GM18502 (cell line): ENCODE measurements around the gene LZTFL1.

Source experiments
- ATAC-seq: cut with Tn5 transposase; IDR thresholded peaks from one replicate; pipeline ENCODE4 v1.9.1; 2021; ENCODE audit warnings: mild to moderate bottlenecking; ENCODE audit not compliant: unreplicated experiment, poor library complexity

Gene LZTFL1

DNA sequence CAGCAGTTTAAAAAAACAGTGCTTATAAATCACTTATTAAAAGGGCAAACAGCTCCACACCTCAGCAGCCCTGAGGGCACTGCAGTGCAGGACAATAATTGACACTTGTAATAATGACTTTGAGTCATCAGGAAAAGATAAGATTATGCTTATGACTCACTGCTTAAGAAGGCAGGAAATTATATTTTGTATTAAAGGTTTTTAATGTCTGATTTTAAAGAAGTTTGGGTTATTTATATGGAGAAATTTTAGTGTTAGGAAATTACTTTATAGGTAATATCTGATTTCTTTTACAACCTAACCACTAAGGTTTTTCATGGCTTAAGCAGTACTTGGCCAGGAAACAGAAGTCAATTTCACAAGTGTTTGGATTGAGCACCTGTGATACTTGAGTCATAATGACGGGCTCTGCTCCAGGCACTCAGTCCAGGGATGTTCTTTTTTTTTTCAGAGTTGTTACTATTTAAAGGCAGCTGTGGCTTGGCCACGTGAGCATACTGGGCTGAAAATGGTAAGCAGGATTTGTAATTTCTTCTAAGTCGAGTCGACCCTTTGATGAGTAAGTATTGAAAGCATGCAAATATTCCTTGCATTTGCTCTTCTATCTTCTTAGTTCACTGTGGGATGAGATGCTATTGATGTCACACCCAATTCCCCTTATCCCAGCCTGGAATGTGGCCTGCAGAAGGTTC is 23.9 kb downstream of the LZTFL1 start:
- ATAC-seq = no peak

DNA sequence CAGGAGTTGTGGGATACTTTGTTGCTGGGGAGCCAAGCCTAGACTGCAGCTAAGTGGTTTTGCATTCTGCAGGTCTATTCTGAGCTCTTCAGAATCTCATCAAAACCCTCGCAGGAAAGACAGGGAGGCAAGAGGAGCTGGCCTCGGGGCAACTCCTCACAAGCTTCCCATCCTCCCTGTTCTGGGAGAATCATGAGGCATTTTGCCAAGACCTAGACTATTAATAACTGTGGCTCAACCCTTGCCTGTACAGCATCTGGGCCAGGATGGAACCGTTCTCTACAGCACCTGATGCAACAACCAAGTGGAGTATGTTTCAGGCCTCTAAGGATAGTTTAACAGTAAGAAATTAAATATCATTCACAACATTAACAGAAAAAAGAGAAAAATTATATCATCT is 25.4 kb downstream of the LZTFL1 start:
- ATAC-seq = no peak

DNA sequence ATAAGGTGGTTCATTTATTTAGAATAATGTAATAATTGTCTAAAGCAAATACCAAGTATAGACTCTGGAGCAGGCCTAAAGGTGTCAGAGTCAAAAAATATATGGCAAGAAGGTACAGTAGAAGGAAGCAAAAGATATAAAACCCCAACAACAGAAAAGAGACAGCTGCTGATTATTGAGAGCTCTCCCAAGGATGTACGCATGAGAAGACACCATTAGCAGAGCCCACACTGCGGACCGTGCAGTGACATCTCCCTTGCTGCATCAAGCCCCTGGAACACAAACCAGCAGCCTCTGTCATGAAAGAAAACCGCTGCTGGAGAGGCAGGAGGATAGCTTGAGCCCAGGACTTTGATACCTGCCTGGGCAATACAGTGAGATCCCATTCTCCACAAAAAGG is 27.6 kb downstream of the LZTFL1 start:
- ATAC-seq = no peak

DNA sequence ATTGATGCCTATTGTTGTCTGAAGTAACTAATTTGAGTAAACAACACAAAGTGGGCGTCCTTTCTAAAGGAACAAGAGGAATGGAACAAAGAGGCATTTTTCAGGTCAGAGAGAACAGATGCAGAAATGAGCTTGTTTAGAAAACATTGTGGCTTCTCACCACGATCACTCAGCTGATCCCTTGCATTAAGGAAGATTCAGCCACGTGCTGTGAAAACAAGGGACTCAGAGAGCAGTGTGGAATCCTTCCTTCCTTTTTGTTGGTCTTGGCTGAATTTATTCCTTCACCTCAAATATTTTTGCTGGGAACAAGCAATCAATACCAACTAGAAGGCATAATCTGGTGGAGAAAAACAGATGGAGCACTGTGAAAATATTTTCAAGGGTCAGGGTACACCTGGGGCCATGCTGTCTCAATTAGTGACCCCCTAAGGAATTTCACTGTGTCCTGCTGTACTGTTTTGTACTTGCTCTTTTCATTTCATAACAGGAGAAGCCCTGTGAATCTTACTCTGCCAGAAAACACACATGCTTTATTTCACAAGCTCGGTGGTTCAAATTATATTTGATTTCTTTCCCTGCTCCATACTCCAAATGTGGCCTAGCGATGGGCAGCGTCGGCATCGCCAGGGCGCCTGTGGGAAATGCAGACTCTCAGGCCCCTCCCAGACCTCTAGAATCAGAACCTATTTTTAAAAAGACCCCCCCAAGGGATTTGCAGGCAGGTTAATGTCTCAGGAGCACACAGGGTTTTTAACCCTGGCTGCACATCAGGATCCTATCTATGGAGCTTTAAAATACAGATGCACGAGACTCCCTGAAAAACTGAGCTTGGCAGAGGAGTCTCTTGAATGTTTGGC is 34.0 kb downstream of the LZTFL1 start:
- no peak for ATAC-seq

DNA sequence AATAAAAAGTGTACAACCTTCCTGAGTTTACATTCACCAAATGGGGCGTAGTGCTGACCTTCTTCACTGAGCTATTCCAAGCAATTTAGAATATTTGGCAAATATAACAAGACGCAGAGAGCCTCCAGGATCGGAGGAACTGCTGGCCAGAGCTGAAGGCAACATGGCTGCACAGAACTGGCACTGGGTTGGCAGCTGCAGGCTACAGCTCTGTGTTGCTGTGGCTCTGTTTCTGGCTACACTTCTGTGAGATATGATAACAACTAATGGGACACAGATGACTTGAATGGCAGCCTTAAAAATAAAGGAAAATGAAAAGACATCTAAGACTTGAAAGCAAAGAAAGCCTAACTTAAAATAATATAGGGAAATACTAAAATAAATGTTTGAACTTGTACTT is 34.8 kb downstream of the LZTFL1 start:
- ATAC-seq = no peak

DNA sequence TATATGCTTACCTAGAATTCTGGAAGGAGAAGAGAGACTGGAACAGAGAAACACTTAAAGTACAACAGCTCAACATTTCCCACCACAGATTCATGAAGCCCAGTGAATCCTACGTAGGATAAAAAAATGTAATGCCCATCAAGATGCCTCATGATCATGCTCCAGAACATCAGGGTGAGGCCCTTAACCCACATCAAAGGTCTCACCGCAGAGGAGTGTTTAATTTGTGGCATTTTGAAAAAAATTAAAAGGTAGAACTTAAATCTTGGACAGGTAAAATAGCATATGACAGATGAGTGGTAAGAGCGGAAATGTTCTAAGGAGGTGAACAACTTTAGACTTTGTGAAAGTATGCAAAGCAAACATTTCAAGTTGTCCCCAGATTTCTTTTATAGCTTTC is 35.8 kb downstream of the LZTFL1 start:
- ATAC-seq = no peak

DNA sequence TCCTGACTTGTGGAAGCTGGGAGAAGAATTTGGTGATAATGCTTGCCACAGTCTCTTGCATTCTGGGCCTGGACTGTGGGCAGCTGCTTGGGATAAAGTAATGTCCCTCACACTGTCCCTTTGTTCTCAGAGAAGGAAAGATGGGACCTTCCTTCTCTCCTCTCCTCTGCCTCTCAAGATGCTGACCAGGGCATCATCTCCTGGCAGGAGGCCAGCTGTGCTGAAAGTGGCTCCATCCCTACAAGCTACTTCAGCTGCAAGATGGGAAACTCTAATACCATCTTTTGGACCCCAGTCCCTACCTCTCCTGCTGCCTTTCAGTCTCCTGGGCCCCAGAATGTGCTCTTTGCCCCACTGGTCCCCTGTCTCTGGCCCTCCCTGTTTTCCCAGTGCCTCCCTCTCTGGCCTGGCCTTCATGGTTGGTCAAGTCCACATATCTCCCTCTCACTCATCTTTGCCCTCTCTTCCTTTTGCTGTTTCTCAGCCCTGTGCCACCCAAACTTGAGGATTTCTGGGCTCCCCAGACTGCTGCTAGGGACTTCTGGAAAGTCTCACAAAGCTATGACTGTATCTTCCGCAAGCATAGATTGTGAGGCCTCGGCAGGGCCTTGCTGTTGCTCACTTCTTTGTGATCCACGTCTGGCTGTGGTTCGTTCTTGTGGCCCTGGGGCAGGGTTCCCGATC is 38.5 kb downstream of the LZTFL1 start:
- ATAC-seq = no peak

DNA sequence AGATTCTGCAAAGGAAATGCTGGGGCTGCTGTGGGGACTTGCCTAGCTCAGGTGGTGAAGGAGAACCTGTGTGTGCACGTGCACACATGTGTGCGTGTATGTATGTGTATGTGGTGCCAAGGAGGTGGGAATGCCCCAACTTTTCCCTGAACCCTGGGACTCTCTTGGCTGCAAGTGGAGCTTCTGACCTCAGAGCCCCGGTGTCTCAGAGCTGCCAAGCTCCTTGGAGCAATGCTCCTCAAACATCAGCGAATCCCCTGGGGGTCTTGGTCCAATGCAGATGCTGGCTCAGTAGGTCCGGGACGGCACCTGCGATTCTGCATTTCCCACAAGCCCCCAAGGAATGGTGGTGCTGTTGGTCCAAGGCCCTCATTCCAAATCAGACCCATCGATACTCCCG is 39.8 kb downstream of the LZTFL1 start:
- no peak for ATAC-seq

DNA sequence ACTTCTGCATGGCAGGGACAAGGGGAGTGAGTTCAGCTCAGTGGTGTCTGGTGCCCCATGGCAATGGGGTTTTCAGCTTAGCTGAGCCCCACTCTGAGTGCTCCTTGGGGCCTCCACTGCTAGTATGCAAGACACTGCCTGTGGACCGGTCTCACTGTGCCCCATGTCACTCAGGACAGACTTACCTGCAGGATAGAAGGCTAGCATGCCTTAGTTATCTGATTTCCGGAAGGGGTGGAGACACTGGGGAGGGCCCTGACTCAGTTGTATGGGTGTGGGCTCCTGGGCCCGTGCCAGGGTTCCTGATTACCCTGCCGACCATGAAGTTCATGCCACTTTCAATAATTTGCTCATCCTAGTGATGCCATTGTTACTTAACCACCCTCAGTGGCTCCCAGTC is 41.3 kb downstream of the LZTFL1 start:
- ATAC-seq = no peak

DNA sequence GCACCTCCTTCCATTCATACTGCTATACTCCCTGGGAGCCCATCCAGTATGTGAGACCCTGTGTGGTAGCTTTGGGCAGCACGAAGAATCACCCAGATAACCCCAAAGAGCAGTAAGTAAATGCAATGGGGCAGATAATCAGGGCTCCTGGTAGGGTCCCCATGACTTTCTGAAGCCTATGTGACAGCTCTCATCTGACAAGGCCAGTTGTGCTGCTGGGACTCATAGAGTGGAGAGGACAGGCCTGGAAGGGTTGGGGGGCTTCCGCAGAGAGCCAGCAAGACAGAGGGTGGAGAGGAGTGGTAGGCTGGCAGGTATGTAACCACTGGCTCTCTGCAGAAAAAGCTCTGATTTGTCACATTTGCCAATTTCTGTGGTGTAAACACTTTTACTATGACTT is 42.3 kb downstream of the LZTFL1 start:
- no peak for ATAC-seq

DNA sequence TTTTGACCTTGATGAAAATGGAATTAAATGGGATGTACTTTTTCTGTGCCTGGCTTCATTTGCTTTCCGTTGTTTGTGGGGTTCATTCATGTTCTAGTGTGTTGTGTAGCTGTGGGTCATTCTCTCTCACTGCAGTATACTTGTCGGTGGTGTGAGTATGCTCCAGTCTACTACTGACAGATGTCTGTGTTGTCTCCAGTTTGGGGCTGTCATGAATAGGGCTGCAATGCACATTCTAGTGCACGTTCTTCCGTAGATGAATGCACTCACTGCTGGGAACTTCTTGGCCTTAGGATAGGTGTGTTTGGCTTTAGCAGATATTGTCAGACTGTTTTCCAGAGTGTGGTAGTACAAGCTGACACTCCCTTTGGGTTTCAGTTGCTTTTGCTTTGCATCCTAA is 43.9 kb downstream of the LZTFL1 start:
- ATAC-seq = no peak

DNA sequence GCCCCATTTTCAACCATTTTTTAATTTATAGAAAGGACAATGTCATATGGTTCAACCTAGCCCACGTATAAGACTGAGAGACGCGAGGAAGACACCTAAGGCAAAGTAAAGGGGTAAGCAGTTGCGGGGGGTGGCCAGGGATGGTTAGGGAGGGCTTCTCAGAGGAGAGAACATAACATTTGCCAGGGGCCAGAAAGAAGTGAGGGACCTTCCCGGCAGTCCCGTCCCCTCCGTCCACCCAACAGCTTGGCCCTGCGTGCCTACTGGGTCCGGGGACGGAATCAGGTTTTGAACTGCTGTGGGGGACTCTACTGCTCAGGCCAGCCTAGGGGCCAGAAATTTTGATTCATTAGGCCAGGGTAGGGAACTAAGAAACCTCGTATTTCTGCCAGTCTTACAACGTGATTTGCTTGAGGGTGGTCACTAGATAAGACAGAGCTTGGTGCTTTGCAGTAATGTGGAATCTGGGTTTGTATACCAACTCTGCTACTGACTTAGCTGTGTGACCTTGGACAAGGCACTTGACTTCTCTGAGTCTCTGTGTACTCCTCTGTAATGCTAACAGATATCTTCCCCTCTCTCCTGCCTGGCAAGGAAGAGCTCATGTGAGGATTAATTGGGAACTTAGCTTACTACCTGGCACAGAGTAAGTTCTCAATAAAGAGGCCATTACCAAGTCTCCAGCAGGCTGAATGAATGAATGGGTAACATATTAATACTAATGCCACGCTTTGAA is 44.8 kb downstream of the LZTFL1 start:
- no peak for ATAC-seq

DNA sequence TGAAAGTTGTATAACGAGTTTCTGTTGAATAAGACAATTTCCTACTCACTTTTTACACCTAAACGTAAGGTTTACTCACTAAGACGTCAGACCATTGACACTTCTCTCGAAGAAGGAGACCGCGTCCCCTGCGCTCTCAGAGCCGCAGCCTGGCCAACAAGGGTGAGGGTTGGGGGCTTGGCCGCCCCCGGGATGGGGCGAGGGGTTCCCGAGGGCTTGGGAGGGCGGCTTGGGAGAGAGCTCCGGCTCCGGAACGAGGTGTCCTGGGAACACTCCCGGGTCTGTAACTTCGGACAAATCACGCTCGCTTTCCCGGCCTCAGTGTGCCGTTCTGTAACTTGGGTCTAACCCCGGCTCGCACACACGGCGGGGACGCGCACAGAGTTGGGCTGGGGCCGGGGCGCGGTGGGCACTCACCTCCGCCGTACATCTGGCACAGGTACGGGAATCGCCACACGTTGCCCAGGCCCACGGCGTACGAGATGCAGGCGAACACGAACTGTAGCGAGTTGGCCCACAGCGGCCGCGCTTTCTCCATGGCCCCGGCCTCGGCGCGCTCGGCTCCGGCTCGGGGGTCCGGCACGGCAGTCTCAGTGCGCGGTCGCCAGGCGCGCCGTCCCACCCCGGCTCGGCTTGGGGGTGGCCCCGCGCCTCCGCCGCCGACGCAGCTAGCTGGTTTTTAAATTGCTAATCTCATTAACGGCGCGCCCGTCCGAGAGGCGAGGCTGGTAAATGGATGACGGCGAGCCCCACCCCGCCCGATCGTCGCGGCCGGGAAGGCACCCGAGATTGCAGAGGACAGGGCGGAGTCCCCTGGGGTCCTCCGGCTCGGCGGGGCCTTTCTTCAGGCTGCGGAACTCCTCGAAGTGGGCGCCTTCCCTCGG is 45.8 kb downstream of the LZTFL1 start, which contains the start of gene SLC6A20:
Gene SLC6A20 (minus strand): TSS at position 655 of the 884 bp plus-strand sequence. CDS start 117 bp downstream, at position 538.
- no peak for ATAC-seq

DNA sequence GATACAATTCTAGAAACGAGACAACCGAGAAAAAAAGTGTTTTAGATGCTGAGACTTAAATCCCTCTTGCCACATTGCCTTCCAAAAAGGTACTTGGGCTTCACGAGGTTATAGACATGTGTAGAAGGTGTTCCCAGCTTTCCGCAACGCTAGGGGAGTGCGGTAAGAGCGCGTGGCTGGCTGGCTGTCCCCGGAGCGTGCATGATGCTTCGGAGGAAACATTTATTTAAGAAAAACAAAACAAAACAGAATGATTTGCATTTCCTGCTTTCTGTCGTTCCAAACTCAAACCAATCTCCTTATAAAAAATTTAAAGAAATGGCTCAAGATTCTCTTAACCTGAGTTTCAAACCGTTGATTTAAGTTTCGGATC is 46.4 kb downstream of the LZTFL1 start:
- ATAC-seq = no peak

DNA sequence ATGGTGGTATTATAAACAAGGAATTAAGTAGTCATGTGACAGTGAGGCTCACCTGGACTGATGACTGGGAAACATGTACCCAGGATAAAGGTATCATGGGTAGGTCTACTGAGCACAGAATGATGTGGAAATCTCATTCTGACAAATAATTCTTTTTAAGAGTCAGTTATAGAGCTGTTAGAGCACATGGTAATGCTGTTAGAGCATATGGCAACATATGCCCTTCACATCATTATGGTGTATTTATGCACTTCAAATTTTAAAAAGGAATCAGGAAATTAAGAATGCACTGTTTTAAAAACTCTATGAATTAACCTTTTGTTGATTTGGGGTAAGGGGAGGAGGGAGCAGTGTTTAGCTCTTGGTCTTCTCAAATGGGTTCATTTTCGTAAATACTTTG is 47.3 kb downstream of the LZTFL1 start:
- no peak for ATAC-seq

DNA sequence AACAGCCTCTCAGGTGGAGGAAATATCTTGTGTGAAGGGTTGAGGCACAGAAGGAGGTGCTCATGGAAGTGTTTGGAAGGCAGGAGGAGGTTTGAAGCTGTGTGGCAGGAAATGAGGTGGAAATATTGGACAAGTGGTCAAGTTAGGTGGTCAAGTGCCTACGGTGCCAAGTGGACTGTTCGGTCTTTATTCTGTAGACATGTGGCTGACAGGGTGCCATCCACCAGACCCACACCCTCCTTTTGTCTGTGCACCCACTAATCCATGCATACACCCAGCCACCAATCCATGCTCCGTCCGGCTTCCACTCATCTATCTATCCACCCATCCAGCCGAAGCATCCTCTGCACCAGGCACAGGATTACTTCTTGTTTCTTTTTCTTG is 47.8 kb downstream of the LZTFL1 start:
- no peak for ATAC-seq

DNA sequence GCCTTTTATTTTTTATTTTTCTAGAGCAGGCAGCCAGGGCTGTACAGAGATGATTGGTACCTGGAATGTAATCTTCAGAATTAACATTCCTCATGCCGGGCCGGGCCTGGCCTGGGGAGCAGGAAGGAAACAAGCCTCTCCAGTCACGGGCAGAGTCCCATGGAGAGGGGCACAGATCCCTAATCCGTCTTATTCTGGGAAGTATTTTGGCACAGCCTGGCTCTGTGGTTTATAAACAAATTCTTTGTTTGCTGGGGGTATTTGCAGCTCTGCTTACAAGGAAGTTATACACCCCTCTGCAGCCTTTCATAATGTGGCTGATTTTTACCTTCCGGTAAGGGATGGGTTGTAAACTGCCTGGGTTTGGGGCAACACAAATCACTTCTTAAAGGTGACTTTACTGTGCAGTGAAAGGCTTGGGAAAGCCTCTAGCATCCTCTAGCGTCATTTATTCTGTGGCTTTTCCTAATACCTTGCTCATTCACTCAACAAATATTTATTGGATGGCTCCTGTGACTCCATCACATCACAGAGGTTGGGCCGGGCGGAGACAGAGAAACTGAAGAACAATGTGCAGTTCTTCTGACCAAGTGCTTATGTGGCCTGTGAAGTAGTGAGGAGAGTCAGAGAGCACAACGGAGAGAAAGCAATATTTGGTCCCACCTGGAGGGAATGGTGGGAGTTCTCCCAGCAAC is 48.3 kb downstream of the LZTFL1 start:
- no peak for ATAC-seq

DNA sequence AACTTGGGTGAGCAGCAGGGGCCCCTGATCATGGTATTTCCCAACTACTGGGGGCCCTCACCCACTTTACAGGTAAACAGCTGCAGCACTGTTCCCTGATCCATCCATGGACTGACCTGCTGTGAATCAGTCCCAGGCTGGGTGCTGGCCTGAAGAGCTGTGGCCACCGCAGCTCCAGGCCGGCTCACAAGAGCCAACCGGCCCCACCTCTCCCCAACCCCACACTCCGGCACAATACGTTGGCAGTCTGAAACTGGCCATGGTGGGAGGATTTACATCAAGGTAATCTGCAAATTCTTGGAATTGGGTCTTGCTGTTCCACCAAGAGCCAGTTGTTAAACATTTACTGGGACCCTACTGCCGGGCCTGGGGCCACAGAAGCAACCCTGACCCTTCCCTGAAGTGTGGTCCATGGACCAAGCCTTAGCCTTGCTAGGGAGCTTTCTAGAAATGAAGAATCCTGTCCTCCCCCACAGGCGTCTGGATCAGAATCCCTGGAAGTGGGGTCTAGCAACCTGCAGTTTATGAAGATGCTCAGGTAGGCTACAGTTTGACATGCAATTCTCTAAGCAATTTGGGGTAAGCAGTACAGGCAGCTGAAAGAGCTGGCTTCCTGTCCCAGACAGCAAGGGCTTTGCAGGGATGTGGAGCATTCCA is 49.3 kb downstream of the LZTFL1 start:
- no peak for ATAC-seq

DNA sequence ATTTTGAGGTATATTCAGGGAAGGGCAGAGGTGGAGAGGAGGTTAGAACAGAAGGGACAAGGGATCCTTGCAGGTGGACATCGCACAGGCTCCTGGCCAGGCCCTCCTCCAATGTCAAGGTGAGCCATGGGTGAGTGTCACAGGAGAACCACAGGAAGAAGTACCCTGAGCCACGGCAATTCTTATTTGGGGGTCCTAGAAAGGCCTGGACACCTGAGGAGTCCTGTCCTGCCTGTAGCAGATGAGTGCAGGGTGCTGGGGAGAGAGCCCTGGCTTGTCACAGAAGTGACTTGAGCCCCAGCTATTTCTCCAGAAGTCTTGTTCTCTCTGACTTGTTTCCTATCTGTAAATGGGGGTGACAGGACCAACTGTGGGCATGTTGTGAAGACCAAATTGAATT is 49.9 kb downstream of the LZTFL1 start:
- ATAC-seq = no peak
